SK-MEL-5 (cell line): ENCODE measurements around the gene CXXC5. TPM values are rescaled to one million over a fixed set of nuclear protein-coding genes. Genes with fewer than 3 reads are reported as not detected.
A peak's percentile ranks its signal among the peaks of the same experiment; 100 is the strongest.

Source experiments
- DNase-seq: peaks from one replicate; pipeline ENCODE4 v3.0.0-alpha.2; 2016; ENCODE audit warnings: low read depth, low spot score
- in situ Hi-C: cut with HindIII; loops from 2 replicates; pipeline ENCODE4 v1.10.0; 2016; ENCODE audit warnings: low sequenced_read_pairs, high pct_unique_total_duplicates, low pct_unique_long_range_greater_than_20kb
- total RNA-seq: library from RNA; depleted of rRNA; stranded (reverse); fragments of >200 nt; shearing (Covaris generic); gene quantifications from 2 replicates; pipeline ENCODE4 v1.2.3, GENCODE V29; 2014

CXXC5 gene
- total RNA-seq, 1 experiment from 2014 or later, result 16.6 TPM

DNA sequence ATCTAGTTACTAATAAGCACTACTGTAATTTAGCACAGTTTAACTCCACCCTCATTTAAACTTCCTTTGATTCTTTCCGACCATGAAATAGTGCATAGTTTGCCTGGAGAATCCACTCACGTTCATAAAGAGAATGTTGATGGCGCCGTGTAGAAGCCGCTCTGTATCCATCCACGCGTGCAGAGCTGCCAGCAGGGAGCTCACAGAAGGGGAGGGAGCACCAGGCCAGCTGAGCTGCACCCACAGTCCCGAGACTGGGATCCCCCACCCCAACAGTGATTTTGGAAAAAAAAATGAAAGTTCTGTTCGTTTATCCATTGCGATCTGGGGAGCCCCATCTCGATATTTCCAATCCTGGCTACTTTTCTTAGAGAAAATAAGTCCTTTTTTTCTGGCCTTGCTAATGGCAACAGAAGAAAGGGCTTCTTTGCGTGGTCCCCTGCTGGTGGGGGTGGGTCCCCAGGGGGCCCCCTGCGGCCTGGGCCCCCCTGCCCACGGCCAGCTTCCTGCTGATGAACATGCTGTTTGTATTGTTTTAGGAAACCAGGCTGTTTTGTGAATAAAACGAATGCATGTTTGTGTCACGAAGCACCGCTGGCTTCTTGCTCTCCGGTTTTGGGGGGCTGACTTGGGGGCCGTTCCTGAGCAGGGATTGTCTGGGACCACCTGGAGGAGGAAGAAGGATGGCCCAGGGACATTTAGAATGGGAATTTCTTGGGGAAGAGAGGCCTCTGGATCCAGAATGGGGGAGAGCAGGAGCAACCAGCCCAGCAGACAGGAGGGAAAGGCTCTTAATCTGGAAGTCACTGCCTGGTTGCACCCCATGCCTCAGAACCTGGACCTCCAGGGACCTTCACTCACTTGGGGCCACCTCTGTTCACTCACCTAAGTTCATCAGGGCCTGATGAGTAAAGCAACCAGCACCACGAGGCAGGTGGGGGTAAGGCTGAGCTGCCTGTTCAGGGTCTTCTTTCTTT, 35.4 kb downstream of the CXXC5 start:
- no peak for DNase-seq
- in situ Hi-C loops, result no loop called here

DNA sequence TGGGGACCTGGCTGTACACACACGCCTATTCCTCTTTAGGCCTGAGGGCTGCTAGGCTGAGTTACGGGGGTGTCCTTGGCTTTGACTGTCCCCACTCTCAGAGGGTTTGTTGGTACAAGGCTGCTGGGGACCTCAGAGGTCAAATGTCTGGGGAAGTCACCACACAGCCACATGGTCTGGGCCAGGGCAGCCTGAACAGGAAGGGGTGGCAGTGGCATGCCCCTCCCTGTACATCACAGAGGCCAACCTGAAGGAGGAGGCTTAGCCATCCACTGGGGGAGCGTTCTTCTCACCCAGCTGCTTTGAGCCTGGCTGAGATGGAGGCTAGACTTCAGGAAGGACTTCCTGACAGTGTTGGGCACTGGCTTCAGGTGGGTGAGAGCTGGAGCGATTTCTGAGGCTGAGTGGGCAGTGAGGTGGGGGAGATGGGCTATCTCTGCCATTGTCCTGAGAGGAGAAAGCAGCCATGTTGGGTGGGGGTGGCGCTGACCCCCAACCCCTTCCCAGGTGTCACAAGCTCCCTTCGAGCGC, 36.3 kb downstream of the CXXC5 start:
- no peak for DNase-seq
- in situ Hi-C loops, result no loop called here

DNA sequence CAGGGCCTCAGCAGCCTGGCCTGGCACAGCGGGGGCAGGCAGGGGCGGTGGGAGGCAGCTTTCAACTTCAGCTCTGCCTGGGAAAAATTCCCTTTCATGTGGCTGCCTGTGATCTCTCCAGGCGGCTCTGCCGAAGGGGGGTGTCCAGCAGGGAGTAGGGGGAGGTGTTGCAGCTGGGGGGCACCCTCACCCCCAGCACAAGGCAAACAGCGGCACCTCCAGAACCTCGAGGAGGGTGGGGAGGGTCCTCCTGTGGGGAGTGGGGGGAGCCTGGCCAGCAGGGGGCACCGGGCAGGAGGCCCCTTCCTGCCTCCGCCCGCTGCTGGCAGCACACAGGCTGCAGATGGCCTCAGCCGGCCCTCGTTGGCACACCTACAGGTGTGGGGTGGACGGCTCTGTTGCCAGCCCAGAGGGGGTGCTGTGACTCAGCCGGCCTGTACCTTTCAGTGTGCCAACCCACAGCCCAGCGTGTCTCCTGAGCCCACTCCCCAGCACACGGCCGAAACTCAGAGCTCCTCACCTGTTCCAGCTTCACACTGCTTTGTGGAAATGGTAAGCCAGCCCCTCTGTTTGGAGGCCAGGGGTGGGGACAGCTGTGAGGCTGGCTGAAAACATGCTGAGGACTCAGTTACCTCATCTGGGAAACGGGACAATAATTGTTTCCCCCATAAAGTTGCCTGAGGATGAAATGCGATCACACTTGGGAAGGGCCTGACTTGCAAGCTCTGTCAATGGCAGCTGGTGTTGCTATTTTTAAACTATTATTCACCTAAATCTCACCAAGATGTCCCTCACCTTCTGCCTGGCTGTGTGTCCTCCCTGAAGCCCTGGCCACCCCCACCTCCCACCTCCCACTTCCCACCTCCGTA, 37.0 kb downstream of the CXXC5 start:
- no peak for DNase-seq
- in situ Hi-C loops, result no loop called here

DNA sequence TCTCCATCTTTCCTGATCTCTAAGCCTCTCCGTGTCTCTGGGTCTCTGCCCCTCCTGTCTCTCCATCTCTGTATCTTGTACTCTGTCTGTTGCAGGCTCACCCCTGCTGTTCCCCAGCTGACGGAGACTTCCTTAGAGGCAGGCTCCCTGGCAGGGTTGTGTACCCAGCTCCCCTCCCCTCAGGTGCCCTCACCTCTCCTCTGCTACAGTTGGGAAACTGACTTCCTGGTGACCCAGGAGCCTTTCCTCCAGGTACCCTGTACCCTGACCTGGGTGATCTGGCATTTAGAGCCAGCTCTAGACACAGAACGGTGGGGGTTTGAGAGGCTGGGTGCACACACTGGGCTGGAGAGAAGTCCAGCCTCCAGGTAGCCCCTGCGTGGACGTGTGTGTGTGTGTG, 37.7 kb downstream of the CXXC5 start:
- in situ Hi-C loops, result no loop called here

DNA sequence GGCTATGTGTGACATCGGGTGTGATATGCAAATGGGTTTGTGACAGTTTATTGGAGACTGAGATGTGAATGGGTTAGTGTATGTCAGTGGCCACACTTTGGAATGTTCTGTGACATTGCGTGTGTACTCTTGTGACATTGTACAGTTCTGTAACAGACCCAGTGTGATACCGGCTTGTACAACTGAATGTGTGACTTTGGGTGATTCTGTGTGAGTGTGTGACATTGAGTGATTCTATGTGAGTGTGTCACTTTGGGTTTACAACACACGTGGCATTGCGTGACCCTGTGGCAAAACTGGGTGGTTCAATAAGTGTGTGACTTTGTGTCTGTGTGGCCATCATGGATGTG, 38.2 kb downstream of the CXXC5 start:
- in situ Hi-C loops, result no loop called here
- no peak for DNase-seq

More for the DNA sequence above, 37.7 kb downstream of the CXXC5 start:
- no peak for DNase-seq

DNA sequence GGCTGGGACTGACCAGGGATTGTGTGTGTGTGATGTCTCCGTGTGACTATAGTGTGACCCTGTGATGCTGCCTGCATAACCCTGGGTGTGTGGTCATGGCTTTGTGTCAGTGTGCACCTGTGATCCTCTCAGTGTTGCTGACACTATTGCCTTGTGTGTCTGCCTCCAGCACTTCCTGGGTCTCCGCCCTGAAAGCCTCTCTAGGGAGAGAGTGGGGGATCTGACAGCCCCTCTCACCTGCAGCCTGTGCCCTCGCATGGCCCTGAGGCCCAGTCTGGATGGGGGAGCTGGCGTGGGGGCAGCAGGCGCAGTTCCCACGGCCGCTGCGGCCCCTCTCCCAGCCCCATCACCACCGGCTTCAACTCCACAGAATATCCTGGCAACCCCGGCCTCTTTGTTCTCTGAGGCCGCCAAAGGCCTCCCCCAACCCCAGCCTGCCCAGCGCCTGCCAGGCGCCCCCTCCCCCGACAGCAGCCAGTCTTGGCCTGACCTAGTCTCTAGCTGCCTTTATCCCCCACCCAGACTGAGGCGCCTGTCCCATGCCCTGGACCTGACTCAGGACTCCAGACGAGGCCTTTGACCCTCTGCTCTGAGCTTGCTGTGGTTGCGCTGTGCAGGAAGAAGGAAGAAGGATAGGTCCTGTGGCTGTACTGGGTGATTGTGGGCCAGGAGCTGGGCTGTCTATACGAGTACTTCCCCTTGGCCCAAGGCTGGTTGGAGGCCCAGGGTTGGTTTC, 38.7 kb downstream of the CXXC5 start:
- in situ Hi-C loops, result no loop called here
- DNase-seq, result no peak

DNA sequence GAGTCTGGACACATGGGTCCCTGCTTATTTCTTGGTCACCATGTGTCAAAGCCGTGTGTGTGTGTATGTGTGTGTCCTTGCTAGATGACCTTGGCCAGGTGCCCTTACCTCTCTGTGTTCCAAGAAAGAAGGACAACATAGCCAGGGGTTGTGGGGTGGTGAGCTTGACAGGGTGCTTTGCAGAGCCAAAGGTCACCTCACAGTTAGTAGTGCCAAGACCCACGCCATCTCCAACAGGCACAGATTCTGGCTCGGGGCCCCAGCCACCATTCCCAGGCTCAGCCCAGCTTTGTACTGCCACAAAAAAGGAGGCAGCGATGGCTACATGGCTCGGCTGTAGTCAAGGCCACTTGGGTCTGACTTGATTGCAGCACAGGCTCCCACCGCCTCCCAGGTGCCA, 39.5 kb downstream of the CXXC5 start:
- no peak for DNase-seq
- in situ Hi-C loops, result no loop called here

DNA sequence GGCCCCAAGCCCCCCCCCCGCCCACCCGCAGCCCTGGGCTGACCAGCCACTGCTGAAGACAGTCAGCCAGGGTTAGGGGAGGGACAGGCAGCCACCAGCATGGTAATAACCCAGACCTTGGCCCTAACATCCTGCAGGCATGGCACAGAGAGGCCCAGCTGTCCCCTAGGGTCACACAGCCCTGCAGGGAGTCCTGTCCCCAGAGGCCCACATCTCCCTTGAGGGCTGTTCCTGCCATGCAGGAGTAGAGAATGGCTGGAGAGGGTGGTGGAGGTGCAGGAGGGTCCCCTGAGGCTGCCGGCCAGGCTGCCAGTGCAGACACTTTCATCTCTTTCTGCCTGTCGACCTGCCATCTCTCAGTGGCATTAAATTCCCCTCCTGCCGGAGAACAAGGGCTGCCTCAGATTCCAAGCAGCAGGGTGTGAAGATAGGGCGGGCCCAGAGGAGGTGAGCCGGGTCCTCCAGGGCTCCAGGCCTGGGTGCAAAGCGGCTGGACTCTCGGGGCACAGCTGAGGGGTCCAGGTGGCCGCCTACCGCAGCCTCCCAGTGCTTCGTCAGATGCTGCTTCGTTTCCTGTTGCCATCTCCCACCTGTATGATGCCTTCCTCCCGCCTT, 40.0 kb downstream of the CXXC5 start:
- no peak for DNase-seq
- in situ Hi-C loops, result no loop called here

DNA sequence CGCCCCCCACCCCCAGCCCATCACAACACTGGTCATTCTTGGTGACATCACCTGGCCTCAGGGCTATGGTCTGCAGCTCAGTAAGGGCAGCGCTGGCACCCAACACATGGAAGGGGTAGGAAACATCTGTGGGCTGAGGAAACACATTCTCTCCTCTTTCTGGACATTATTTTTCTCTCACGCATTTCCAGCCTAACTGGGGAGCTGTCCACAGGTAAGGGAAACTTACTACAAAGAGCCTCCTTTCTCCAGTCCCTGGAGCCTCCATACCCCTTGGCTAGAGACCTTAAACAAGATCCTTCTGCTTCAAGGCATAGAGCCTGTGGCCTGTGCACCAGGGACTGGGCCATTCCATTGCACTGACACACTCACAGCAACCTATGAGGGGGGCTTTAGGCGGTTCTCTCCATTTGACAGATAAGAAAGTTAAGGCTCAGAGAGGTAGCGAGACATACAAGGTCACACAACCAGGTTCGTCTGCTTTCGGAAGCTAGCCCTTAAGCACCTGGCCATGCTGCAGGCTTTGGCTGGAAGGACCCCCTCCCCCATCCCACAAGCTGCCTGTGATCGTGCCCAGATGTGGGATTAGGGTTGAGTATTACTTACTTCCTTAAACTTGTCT, 40.7 kb downstream of the CXXC5 start:
- in situ Hi-C loops, result no loop called here
- DNase-seq, result no peak

DNA sequence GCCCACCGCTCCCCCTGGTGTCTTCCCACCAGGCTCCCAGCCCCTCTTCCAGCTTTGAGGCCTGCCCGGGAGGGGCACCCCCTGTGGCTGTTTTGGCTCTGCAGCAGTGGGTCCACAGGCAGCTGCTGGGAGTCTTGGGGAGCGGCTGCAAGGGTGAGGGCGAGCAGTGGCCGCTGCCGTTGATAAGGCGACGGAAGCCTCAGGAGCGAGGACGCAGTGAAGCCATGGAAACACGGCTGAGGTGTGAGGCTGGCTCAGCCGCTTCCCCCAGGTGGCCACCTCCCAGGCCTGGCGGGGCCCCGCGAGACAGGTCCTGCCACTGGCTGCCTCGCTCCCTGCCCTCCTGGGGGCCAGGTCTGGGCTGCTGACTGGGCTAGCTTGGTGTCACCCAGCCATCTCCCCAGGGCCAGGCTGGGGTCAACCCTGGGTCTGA, 41.5 kb downstream of the CXXC5 start:
- DNase-seq, result no peak
- in situ Hi-C loops, result no loop called here

DNA sequence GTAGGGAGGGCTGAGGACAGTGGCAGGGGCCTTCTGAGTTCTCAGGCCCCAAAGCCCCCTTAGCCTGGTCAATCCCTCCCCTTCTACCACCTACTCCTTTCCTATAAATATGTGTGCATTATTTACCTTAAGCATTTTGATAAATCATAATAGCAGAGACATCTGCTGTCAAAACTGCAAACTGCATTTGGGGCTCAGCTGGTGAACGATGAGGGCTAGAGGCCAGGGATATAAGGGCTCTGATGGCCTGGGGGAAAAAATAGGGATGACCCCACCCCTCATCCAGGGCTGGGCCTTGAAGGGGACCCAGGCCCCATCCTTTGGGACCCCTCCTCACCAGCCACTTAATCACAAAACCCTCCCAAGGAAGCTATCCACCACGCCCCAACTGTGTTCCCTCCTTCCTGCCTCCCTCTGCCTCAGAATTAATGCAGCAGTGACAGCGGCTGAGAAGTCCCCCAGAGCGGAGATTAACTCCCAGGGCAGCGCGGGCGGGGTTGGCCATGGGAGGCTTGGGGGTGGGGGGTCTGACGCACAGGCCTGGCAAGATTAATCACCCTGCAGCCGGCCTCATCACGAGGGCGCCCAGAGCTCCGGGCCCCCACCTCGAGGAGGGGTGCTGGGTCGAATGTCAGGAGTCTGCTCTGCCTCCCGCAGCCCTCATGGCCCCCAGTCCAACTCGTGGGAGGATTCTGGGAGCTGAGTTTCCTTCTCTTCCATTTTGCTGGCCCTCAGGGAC, 42.1 kb downstream of the CXXC5 start:
- DNase-seq, result peak; percentile 63
- in situ Hi-C loops, result no loop called here

DNA sequence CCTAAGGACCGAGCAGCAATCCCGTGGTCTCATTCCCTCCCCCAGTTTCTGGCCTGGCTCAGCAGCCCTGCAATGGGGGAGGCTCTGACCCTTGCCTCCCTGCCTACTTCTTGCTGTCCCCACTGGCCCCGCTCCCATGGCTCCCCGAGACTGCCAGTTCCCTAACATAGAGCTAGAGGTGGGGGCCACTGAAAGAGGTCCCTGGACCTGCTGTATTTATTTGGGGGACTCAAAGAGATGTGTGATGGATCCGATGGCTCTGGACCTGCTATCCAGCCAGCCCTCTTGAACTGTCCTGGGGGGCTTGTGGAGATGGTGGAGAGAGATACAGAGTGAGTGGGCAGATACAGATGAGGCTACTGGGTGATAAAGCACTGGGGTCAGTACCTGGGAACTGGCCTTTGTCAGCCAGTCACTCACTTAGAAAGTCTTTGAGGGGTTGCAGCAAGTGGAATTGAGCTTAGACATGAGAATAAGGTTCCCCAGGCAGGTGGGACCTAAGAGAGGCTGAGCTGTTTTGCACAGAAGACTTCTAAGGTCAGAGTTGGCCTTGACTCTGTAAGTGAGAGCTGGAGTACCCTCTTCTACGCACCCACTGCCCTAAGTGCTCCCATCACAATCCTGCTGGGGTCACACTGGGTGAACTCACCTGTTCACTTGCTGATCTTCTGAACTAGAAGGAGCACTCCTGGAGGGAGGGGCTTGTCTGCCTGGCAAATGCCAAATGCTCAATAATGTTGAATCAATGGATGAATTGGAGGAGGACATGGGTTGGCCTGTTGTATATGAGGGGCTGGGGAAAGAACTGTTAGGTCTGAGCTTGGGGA, 42.9 kb downstream of the CXXC5 start:
- DNase-seq, result no peak
- in situ Hi-C loops, result no loop called here

DNA sequence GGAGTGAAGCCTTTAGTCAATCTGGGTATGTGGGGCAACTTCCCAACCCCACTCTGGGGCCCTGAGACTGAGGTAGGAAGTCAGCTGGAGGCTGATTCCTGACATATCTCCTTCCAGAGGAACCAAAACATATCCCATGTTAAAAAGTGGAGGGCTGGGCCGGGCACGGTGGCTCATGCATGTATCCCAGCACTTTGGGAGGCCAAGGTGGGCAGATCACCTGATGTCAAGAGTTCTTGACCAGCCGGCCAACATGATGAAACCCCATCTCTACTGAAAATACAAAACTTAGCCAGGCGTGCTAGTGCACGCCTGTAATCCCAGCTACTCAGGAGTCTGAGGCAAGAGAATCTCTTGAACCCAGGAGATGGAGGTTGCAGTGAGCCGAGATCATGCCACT, 44.0 kb downstream of the CXXC5 start:
- DNase-seq, result no peak
- in situ Hi-C loops, result no loop called here

DNA sequence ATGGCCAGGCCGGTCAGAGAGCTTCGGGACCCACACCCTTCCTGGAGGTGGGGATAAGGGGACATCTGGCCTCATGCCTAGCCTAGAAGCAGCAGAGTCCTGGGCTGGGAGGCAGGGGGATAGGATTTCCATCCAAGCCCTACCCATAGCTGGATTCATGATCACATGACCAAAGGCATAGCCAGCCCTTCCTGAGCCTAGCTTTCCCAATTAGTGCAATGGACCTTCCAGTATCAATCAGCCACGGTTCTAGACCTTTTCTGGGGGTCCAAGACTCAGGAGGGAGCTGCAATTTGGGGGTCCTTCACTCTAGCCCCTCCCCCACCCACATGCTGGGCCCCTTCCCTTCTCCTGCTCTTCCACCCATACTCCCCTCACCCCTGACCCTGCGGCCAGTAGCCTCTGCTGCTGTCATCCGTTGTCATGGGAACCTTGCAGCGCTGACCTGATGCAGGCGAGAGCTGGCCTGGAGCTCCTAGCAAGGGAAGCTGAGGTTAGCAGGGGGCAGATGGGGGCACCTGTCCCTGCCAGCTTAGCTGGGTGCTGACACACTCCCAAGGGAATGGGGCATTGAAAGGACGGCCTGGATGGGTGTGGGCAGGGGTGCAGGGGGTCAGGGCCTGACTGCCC, 44.6 kb downstream of the CXXC5 start:
- no peak for DNase-seq
- in situ Hi-C loops, result no loop called here

DNA sequence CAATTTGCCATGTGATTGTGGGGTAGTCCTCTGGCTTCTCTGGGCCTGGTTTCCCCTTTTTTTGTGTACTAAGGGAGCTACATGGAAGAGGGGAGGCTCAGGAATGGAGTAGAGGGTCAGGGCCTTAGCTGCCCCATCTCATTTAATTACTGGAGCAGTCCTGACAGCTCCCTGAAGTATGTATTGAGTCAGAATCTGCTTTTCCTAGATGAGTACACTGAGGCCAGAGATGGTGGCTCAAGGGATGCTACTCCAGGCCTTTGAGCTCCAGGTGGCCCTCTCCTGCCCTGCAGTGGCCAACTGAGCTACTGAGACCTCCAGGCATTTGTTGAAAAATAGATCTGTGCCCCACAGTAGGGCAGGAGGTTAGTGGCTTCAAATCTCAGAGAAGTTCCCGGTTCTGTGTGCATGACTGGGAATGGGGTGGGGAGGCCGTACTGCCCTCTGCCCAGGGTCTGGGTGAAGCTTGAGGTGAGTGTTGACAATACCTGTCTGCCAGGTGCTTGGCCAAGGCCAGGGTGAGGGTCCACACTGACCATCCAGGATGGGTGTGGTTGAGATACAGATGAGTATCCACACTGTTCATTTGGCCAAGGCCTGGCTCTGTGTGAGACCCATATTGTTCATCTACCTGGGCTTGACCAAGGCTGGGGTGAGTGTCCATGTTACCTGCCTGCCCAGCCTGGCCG, 45.7 kb downstream of the CXXC5 start:
- in situ Hi-C loops, result no loop called here
- no peak for DNase-seq
